CD4-positive, alpha-beta T cell treated with Interleukin-10 for 1 hour (primary cell): ENCODE measurements around the gene SMKR1.
"Not testable (repeated sequence)": the region's sequence is repeated elsewhere in the genome, so short reads cannot be mapped to it uniquely, and the experiment has no call there.

Experiments
- DNase-seq: peaks from one replicate; pipeline ENCODE4 v3.0.0-alpha.2; 2020

Gene SMKR1

GRCh38 chr7:129530795-129531391, 28.6 kb downstream of the SMKR1 start:
- DNase-seq: no peak

- DNase-seq: no peak
Measured at GRCh38 chr7:129531721-129532120, 29.4 kb downstream of the SMKR1 start.

GRCh38 chr7:129532375-129532774, 30.0 kb downstream of the SMKR1 start:
- no peak for DNase-seq

- DNase-seq: not testable (repeated sequence)
Measured at GRCh38 chr7:129534558-129535274, 32.4 kb downstream of the SMKR1 start.

GRCh38 chr7:129535896-129536295, 33.6 kb downstream of the SMKR1 start:
- peak; percentile 41 for DNase-seq

GRCh38 chr7:129536323-129536722, 34.0 kb downstream of the SMKR1 start:
- DNase-seq: no peak

GRCh38 chr7:129538790-129539189, 36.5 kb downstream of the SMKR1 start:
- no peak for DNase-seq

- no peak for DNase-seq
Measured at GRCh38 chr7:129540340-129540739, 38.0 kb downstream of the SMKR1 start.

GRCh38 chr7:129544700-129545099, 42.4 kb downstream of the SMKR1 start:
- DNase-seq: no peak

GRCh38 chr7:129550693-129551360, 48.5 kb downstream of the SMKR1 start:
- DNase-seq: no peak

GRCh38 chr7:129553899-129554461, 51.6 kb downstream of the SMKR1 start:
- peak; percentile 56 for DNase-seq

GRCh38 chr7:129556607-129557133, 54.3 kb downstream of the SMKR1 start:
- no peak for DNase-seq

GRCh38 chr7:129557686-129558481, 55.6 kb downstream of the SMKR1 start:
- no peak for DNase-seq

- no peak for DNase-seq
Measured at GRCh38 chr7:129559564-129559963, 57.2 kb downstream of the SMKR1 start.

GRCh38 chr7:129560831-129561230, 58.5 kb downstream of the SMKR1 start:
- no peak for DNase-seq

- DNase-seq: no peak
Measured at GRCh38 chr7:129561677-129562359, 59.5 kb downstream of the SMKR1 start.
